AG09319 (cell line): ENCODE data around the gene TMEM59.
"Not testable (repeated sequence)": the region's sequence is repeated elsewhere in the genome, so short reads cannot be mapped to it uniquely, and the experiment has no call there.

Experiments
- DNase-seq: peaks from one replicate; pipeline ENCODE4 v3.0.0-alpha.2; 2010; ENCODE audit warnings: low read depth; ENCODE audit errors: extremely low read depth
- CTCF ChIP-seq: IDR thresholded peaks from 2 replicates; pipeline ENCODE4 v1.5.1; 2011; ENCODE audit warnings: low read depth, mild to moderate bottlenecking, inconsistent platforms, low read length, moderate library complexity

The TMEM59 gene

GRCh38 chr1:54051933-54052430 lies 1.0 kb downstream of the TMEM59 start:
- no peak for TF ChIP-seq CTCF
- no peak for DNase-seq

GRCh38 chr1:54050435-54050834 lies 2.6 kb downstream of the TMEM59 start:
- DNase-seq, result not testable (repeated sequence)

- no peak for TF ChIP-seq CTCF
Measured at GRCh38 chr1:54047384-54048305, 5.4 kb downstream of the TMEM59 start.

GRCh38 chr1:54046671-54047383 lies 6.2 kb downstream of the TMEM59 start:
- DNase-seq, result no peak
- no peak for TF ChIP-seq CTCF

More at GRCh38 chr1:54047384-54048305, 5.4 kb downstream of the TMEM59 start:
- DNase-seq, result no peak

GRCh38 chr1:54045496-54045895 lies 7.5 kb downstream of the TMEM59 start:
- no peak for TF ChIP-seq CTCF
- DNase-seq, result no peak

GRCh38 chr1:54041806-54042205 lies 11.2 kb downstream of the TMEM59 start:
- DNase-seq, result no peak
- TF ChIP-seq CTCF, result no peak

GRCh38 chr1:54037476-54037875 lies 15.5 kb downstream of the TMEM59 start:
- DNase-seq, result no peak
- no peak for TF ChIP-seq CTCF
